Panc1 (cell line): ENCODE measurements around the gene LRRC4.

ENCODE experiments used
- CTCF ChIP-seq: fragments of 450-650 bp; IDR thresholded peaks from 2 replicates; pipeline ENCODE4 v1.5.1; 2017; ENCODE audit warnings: mild to moderate bottlenecking
- POLR2AphosphoS5 ChIP-seq: IDR thresholded peaks from 2 replicates; pipeline ENCODE4 v1.6.1; 2012; ENCODE audit warnings: mild to moderate bottlenecking, low read depth, low read length, moderate library complexity
- REST ChIP-seq, 2 experiments: IDR thresholded peaks; 2 replicates each; pipeline ENCODE4 v1.6.1; 2011 to 2012; ENCODE audit warnings: low read depth in 2 of 2, control low read depth in 1 of 2, low read length in 1 of 2, mild to moderate bottlenecking in 1 of 2, moderate library complexity in 1 of 2; ENCODE audit not compliant: insufficient read depth in 1 of 2

GRCh38 chr7:128006550-128007302 is 24.5 kb downstream of the LRRC4 start:
- TF ChIP-seq CTCF, result no peak
- TF ChIP-seq REST (IDR thresholded peaks at IDR 0.05; ENCODE audit: insufficient read depth in 1 of 2, low read depth in 2 of 2, low read length in 1 of 2), result no peak
- no peak for TF ChIP-seq POLR2AphosphoS5
